Lower leg skin (tissue), 4 donors: ENCODE data around the gene EPHA4. TPM values are rescaled to one million over a fixed set of nuclear protein-coding genes. Genes with fewer than 3 reads are reported as not detected.

ENCODE experiments used
- DNase-seq, 2 donors: peaks; one replicate each; pipeline ENCODE4 v3.0.0-alpha.2; 2019; ENCODE audit warnings: low spot score in 2 of 2
- H3K4me3 ChIP-seq: fragments of 200-600 bp; sonication (generic); 2 replicates; pipeline ENCODE4 v1.5.1; 2017; ENCODE audit warnings: mild to moderate bottlenecking, low read depth; ENCODE audit not compliant: poor library complexity, severe bottlenecking
- POLR2A ChIP-seq, 2 donors: fragments of 450-650 bp; IDR thresholded peaks; one replicate each; pipeline ENCODE4 v1.6.1; 2016 to 2017; ENCODE audit warnings: antibody characterized with exemption in 2 of 2, mild to moderate bottlenecking in 1 of 2, moderate library complexity in 1 of 2
- WGBS, 2 donors: methylation state at CpG; one replicate each; pipeline ENCODE4 v1.1.5; 2018; 5-methylcytosine and 5-hydroxymethylcytosine counted together
- intact Hi-C: fragments of 100-400 bp; cut with DNase I; formaldehyde crosslinking; loops from one replicate; pipeline ENCODE4 v1.15.0; 2023; ENCODE audit warnings: low total_unique reads
- total RNA-seq, 4 donors: library from RNA; depleted of rRNA; stranded (reverse); fragments of >200 nt; gene quantifications; one replicate each; pipeline ENCODE4 v1.1.0, GENCODE V29; 2016
- TF ChIP-seq, protein P1 (sequence below), 3 donors: fragments of 450-650 bp; IDR thresholded peaks; one replicate each; pipeline ENCODE4 v1.5.1; 2016; ENCODE audit warnings: antibody characterized with exemption in 3 of 3, mild to moderate bottlenecking in 3 of 3, moderate library complexity in 2 of 3

The EPHA4 gene
- total RNA-seq, 4 donors from 2014 or later = 35.2 to 63.1 (median 53.7) TPM

DNA sequence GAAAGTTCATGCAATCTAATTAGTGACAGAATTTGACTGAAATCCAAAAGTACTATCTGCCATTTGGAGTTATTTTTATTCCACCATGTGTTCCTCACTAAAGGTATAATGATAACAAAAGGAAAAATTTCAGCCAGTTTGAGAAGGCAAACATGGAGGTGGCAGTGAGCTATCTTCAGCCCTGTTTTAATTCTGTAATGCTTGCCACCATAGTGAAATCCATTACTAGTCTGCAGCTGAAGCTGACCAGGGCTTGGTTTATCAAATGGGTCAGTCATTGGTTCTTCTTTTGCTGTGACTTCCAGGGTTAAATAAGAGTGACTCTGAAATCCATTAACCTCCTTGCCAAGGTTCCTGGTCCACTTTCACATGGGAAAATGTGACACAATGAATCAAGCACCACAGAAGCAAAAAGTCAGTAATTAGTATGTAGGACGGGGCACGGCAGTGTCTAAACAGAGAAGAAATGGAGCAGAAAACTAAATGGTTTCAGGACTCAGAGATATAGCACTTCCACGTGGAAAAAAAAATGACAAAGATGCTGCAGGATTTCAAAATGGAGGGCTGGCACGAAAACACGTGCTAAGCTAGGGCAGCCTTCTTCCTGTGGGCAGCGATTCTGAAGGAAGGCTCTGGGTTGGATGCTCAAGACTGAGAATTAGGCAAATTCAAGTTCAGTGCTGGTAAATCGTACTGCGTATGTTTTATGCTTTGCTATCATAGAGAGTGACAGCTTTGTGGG is 87.2 kb downstream of the EPHA4 start:
- WGBS, 2 donors = 69 to 80% methylated on average over 8 of the region's 8 CpGs
- intact Hi-C loops = no loop called here
- TF ChIP-seq, protein P1, sequence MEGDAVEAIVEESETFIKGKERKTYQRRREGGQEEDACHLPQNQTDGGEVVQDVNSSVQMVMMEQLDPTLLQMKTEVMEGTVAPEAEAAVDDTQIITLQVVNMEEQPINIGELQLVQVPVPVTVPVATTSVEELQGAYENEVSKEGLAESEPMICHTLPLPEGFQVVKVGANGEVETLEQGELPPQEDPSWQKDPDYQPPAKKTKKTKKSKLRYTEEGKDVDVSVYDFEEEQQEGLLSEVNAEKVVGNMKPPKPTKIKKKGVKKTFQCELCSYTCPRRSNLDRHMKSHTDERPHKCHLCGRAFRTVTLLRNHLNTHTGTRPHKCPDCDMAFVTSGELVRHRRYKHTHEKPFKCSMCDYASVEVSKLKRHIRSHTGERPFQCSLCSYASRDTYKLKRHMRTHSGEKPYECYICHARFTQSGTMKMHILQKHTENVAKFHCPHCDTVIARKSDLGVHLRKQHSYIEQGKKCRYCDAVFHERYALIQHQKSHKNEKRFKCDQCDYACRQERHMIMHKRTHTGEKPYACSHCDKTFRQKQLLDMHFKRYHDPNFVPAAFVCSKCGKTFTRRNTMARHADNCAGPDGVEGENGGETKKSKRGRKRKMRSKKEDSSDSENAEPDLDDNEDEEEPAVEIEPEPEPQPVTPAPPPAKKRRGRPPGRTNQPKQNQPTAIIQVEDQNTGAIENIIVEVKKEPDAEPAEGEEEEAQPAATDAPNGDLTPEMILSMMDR (IDR thresholded peaks at IDR 0.05) = no peak
- TF ChIP-seq POLR2A (IDR thresholded peaks at IDR 0.05) = no peak
- DNase-seq = no peak
- H3K4me3 ChIP-seq = no peak overlapping the region

DNA sequence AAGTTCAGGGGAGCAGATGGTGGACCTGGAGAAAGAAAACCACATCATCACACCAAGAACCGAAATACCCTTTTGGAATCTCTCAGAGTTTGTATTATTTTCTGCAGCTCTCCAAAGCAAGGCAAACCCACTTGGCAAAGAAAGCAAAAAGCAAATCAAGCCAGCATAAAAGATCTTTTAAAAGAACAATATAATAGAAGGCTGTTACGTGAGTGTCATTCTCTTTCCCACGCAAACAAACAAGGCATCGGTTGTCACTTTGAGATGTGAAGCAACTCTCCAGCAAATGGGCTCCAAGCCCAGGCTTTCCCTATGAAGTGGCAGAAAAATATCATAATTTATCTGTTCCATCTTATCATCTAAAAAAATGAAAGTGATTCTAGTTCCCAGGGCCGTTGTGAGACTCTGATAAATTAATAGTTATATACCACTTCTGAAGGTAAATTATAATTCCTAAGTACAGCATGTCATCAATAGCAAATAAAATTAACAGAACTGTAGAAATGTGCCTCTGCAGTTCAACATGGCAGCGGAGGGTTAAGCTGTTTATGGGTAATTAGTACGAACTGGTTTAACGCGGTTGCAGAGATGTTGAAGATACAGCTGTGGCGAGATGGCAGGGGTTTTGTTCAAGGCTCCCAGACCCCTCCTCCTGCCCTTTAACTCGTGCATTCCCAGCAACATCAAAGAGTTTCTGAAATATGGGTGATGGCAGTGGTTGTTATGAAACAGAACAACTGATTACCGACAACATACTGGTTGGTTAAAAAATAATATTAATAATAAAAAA is 89.2 kb downstream of the EPHA4 start:
- intact Hi-C loops = no loop called here
- WGBS, 2 donors = 48 to 51% methylated on average over 12 of the region's 12 CpGs
- H3K4me3 ChIP-seq = no peak overlapping the region
- DNase-seq = no peak
- TF ChIP-seq POLR2A (IDR thresholded peaks at IDR 0.05) = no peak
- TF ChIP-seq, protein P1 (IDR thresholded peaks at IDR 0.05) = no peak

DNA sequence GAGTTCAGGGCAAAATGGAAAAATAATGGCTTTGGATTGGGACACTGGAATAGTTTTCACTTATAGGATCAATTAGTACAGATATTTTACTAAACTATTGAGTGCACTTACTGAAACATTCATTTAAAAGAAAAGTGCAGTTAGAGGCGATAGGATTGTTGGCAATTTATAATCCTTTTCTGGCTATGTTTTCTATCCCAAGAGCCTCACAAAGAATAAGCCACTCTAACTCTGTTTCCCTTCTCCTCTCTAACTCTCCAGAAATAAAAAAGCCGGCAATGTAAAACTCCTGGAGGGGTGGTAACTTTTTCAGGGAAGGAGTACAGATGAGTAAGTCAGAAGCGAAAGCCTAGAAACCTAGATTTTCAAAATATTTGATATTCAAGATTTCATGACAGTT is 91.3 kb downstream of the EPHA4 start:
- WGBS, 2 donors = 88 to 90% methylated on average over 3 of the region's 3 CpGs
- H3K4me3 ChIP-seq = no peak overlapping the region
- no peak for TF ChIP-seq POLR2A (IDR thresholded peaks at IDR 0.05)
- TF ChIP-seq, protein P1 (IDR thresholded peaks at IDR 0.05) = no peak
- DNase-seq = no peak
- intact Hi-C loops = no loop called here

DNA sequence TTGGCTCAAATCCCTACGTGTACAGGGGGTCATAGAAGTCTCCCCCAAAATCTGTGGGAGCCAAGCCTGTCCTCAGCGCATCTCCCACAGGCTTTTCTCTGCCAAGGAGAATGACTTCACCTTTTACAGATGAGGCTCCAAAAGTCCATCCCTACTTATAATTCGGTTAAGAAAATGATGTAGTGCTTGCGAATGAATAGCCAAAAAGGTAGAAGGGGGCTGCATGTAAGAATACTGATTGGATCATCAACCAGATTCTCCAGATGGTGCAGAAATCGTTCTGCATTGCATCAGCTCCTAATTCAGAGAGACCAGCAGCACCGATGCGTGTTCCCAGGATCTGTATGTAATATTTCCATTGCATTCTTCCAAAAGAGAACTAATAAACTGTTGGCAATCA is 91.9 kb downstream of the EPHA4 start:
- intact Hi-C loops = no loop called here
- no peak for DNase-seq
- WGBS, 2 donors = 77 to 78% methylated on average over 7 of the region's 7 CpGs
- TF ChIP-seq, protein P1 (IDR thresholded peaks at IDR 0.05) = no peak
- H3K4me3 ChIP-seq = no peak overlapping the region

DNA sequence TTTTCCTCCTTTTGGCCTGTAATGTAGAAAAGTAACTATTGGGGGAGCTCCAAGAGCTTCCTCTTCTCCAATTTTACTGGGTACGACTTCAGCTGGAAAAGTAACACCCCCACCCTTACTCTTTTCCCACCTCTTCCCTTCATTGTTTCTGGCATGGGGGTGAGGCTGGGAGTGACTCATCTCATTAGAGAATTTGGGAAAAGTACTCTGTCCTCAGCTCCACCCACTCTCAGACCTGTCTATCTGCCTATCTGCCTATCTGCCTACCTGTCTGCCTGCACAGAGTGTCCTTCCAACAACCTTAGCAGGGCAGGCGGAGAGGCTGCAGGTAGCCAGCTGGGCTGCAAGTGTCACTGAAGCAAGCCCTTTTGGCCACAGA is 93.6 kb downstream of the EPHA4 start:
- H3K4me3 ChIP-seq = no peak overlapping the region
- intact Hi-C loops = no loop called here
- no peak for DNase-seq
- 36 to 49% methylated on average over 2 of the region's 2 CpGs for WGBS, 2 donors
- no peak for TF ChIP-seq POLR2A (IDR thresholded peaks at IDR 0.05)
- TF ChIP-seq, protein P1 (IDR thresholded peaks at IDR 0.05) = no peak
